Hypothalamus (tissue), 51 donors: ENCODE data around the gene GTF2A1L.
"Not testable (repeated sequence)": the region's sequence is repeated elsewhere in the genome, so short reads cannot be mapped to it uniquely, and the experiment has no call there.

Experiments
- DNase-seq, 51 donors: peaks; one replicate each; lab custom pipeline; 2025; lab: John Stamatoyannopoulos, UW

GTF2A1L gene

GRCh38 chr2:48696881-48697280, 79.2 kb downstream of the GTF2A1L start:
- DNase-seq: no peak

GRCh38 chr2:48699348-48699930, 81.8 kb downstream of the GTF2A1L start:
- DNase-seq: no peak

- DNase-seq: not testable (repeated sequence)
These were observed 86.0 kb downstream of the GTF2A1L start for GRCh38 chr2:48703621-48704020.

GRCh38 chr2:48707466-48707865, 89.8 kb downstream of the GTF2A1L start:
- no peak for DNase-seq

GRCh38 chr2:48709096-48710034, 91.7 kb downstream of the GTF2A1L start:
- no peak for DNase-seq

- DNase-seq: no peak
These were observed 93.7 kb downstream of the GTF2A1L start for GRCh38 chr2:48711343-48711742.

- DNase-seq: no peak
These were observed 94.5 kb downstream of the GTF2A1L start for GRCh38 chr2:48712151-48712550.

GRCh38 chr2:48713647-48714046, 96.0 kb downstream of the GTF2A1L start:
- DNase-seq: no peak

GRCh38 chr2:48714245-48714644, 96.6 kb downstream of the GTF2A1L start:
- DNase-seq: no peak

- DNase-seq: no peak
These were observed 97.6 kb downstream of the GTF2A1L start for GRCh38 chr2:48715042-48715899.

- no peak for DNase-seq
These were observed 98.3 kb downstream of the GTF2A1L start for GRCh38 chr2:48715956-48716355.

GRCh38 chr2:48717846-48718245, 100.2 kb downstream of the GTF2A1L start:
- no peak for DNase-seq

- peak in 6 of 51 donors; percentile 3 to 40 (median 13) for DNase-seq
These were observed 102.0 kb downstream of the GTF2A1L start for GRCh38 chr2:48719480-48720177.

- no peak for DNase-seq
These were observed 103.5 kb downstream of the GTF2A1L start for GRCh38 chr2:48721158-48721557.

- no peak for DNase-seq
These were observed 104.7 kb downstream of the GTF2A1L start for GRCh38 chr2:48722391-48722790.

- no peak for DNase-seq
These were observed 105.5 kb downstream of the GTF2A1L start for GRCh38 chr2:48723129-48723528.

- no peak for DNase-seq
These were observed 106.6 kb downstream of the GTF2A1L start for GRCh38 chr2:48724278-48724677.

- peak in 27 of 51 donors; percentile 1 to 62 (median 17) for DNase-seq
These were observed 108.2 kb downstream of the GTF2A1L start for GRCh38 chr2:48725696-48726494.

GRCh38 chr2:48727560-48727959, 109.9 kb downstream of the GTF2A1L start:
- DNase-seq: peak in 1 of 51 donors; percentile 9

- DNase-seq: no peak
These were observed 110.6 kb downstream of the GTF2A1L start for GRCh38 chr2:48728295-48728694.
